HepG2 (cell line): ENCODE results near the gene DDIAS. TPM values are rescaled to one million over a fixed set of nuclear protein-coding genes. Genes with fewer than 3 reads are reported as not detected.

ENCODE experiments used
- ATAC-seq: fragments of 200-7000 bp; cut with Tn5 transposase; 3 replicates; pipeline ENCODE4 v1.9.1; 2020; ENCODE audit warnings: mild to moderate bottlenecking, moderate library complexity
- BruUV-seq: library from RNA; stranded (reverse); fragments of 400-500 nt; replicated peaks from 2 replicates; lab custom pipeline; 2021; lab: Mats Ljungman, UMichigan
- CTCF ChIA-PET: fragments of 300-600 bp; formaldehyde crosslinking; extraction: SDS; loops from one replicate; lab custom pipeline; 2021; ENCODE audit warnings: low total read pairs, inconsistent platforms, low intra/inter-chr PET ratio; lab: Yijun Ruan, JAX
- POLR2A ChIA-PET: fragments of 350-600 bp; sonication (Branson Sonifier 250); formaldehyde crosslinking; loops from one replicate; lab custom pipeline; 2020; ENCODE audit warnings: antibody characterized with exemption, inconsistent platforms; lab: Yijun Ruan, JAX
- DNase-seq: peaks from one replicate; pipeline ENCODE4 v3.0.0-alpha.2; 2015; ENCODE audit warnings: low spot score
- FAIRE-seq: peaks from 3 replicates; lab custom pipeline; 2011; peaks lifted over from hg19 to GRCh38; lab: Jason Lieb, UNC
- H2AFZ ChIP-seq: one replicate; pipeline ENCODE4 v1.6.1; 2011; ENCODE audit warnings: low read length, inconsistent platforms
- H3K27ac ChIP-seq: fragments of 300-600 bp; 3 replicates; pipeline ENCODE4 v1.8.0; 2011; ENCODE audit warnings: mixed run types, mild to moderate bottlenecking, mixed read lengths, low read length, inconsistent platforms; ENCODE audit not compliant: insufficient read depth; ENCODE audit errors: extremely low read length
- H3K27me3 ChIP-seq, 2 experiments: fragments of 200-600 bp in 1 of 2; 2 replicates in 1 of 2; 3 replicates in 1 of 2; pipeline versions ENCODE4 v1.6.0 to v1.8.0; 2011; ENCODE audit warnings: low read length in 2 of 2, mild to moderate bottlenecking in 2 of 2, moderate library complexity in 2 of 2, inconsistent platforms in 1 of 2; ENCODE audit not compliant: insufficient read depth in 2 of 2, control insufficient read depth in 1 of 2
- H3K36me3 ChIP-seq, 2 experiments: fragments of 200-600 bp in 1 of 2; replicated peaks in 1 of 2; 2 replicates in 1 of 2; 3 replicates in 1 of 2; pipeline versions ENCODE4 v1.5.1 to v1.8.0; 2011; ENCODE audit warnings: low read length in 2 of 2, inconsistent platforms in 1 of 2; ENCODE audit not compliant: insufficient read depth in 2 of 2, control insufficient read depth in 1 of 2
- H3K4me1 ChIP-seq: 2 replicates; pipeline ENCODE4 v1.5.1; 2012; ENCODE audit warnings: low read length, inconsistent platforms; ENCODE audit not compliant: insufficient read depth
- H3K4me2 ChIP-seq: 2 replicates; pipeline ENCODE4 v1.6.0; 2011; ENCODE audit warnings: low read depth, low read length, inconsistent platforms
- H3K4me3 ChIP-seq, 3 experiments: fragments of 200-600 bp in 1 of 3; sonication (generic), shearing (Covaris generic) in 1 of 3; replicated peaks in 1 of 3; 2 replicates each; pipeline ENCODE4 v1.5.1; 2011 to 2016; ENCODE audit warnings: low read length in 3 of 3, inconsistent platforms in 2 of 3, low read depth in 2 of 3, mild to moderate bottlenecking in 2 of 3, control low read depth in 1 of 3, mixed read lengths in 1 of 3; ENCODE audit not compliant: insufficient read depth in 1 of 3
- H3K79me2 ChIP-seq: one replicate; pipeline ENCODE4 v1.6.1; 2011; ENCODE audit warnings: low read length, inconsistent platforms; ENCODE audit not compliant: insufficient read depth
- H3K9ac ChIP-seq: 2 replicates; pipeline ENCODE4 v1.6.0; 2011; ENCODE audit warnings: mild to moderate bottlenecking, low read depth, low read length, inconsistent platforms; ENCODE audit not compliant: insufficient read depth
- H3K9me3 ChIP-seq: 2 replicates; pipeline ENCODE4 v1.5.1; 2012; ENCODE audit warnings: mild to moderate bottlenecking, low read length
- H4K20me1 ChIP-seq: 2 replicates; pipeline ENCODE4 v1.6.0; 2011; ENCODE audit warnings: inconsistent platforms, mild to moderate bottlenecking, low read length, moderate library complexity; ENCODE audit not compliant: insufficient read depth
- CBFB ChIP-seq: sonication (generic); formaldehyde crosslinking; IDR thresholded peaks from 2 replicates; pipeline ENCODE4 v1.4.0; 2020; ENCODE audit warnings: missing genetic modification reagents
- HDAC6 ChIP-seq: fragments of 200-600 bp; sonication (generic); IDR thresholded peaks from 2 replicates; pipeline ENCODE4 v1.7.0; 2017; ENCODE audit warnings: mild to moderate bottlenecking, antibody characterized with exemption, low read length, low read depth
- HNF4A ChIP-seq: sonication (generic); formaldehyde crosslinking; IDR thresholded peaks from 2 replicates; pipeline ENCODE4 v1.4.0; 2020; ENCODE audit warnings: missing genetic modification reagents
- KDM4B ChIP-seq: sonication (generic); formaldehyde crosslinking; IDR thresholded peaks from 2 replicates; pipeline ENCODE4 v1.4.0; 2020; ENCODE audit warnings: missing genetic modification reagents
- KDM6A ChIP-seq: IDR thresholded peaks from 2 replicates; pipeline ENCODE4 v1.6.1; 2016; ENCODE audit warnings: low read depth
- KLF9 ChIP-seq: IDR thresholded peaks from 2 replicates; pipeline ENCODE4 v1.6.1; 2016; ENCODE audit warnings: low read depth
- MIER3 ChIP-seq: IDR thresholded peaks from 2 replicates; pipeline ENCODE4 v1.6.1; 2016; ENCODE audit warnings: missing compliant biosample characterization, borderline replicate concordance
- NKX3-1 ChIP-seq: sonication (generic); formaldehyde crosslinking; IDR thresholded peaks from 2 replicates; pipeline ENCODE4 v1.5.0; 2020; ENCODE audit warnings: missing genetic modification reagents
- PAX8 ChIP-seq: sonication (generic); formaldehyde crosslinking; IDR thresholded peaks from 2 replicates; pipeline ENCODE4 v1.8.0; 2022; ENCODE audit warnings: mild to moderate bottlenecking, missing genetic modification reagents, borderline replicate concordance
- REL ChIP-seq: sonication (generic); formaldehyde crosslinking; conservative IDR thresholded peaks from 2 replicates; pipeline ENCODE4 v1.8.0; 2022; ENCODE audit warnings: mild to moderate bottlenecking, missing genetic modification reagents, moderate library complexity
- SALL1 ChIP-seq: sonication (generic); formaldehyde crosslinking; IDR thresholded peaks from 2 replicates; pipeline ENCODE4 v1.8.0; 2022; ENCODE audit warnings: mild to moderate bottlenecking, missing genetic modification reagents
- TBX2 ChIP-seq: sonication (generic); formaldehyde crosslinking; IDR thresholded peaks from 2 replicates; pipeline ENCODE4 v1.5.0; 2020; ENCODE audit warnings: missing genetic modification reagents, mild to moderate bottlenecking, borderline replicate concordance
- YEATS2 ChIP-seq: sonication (generic); formaldehyde crosslinking; IDR thresholded peaks from 2 replicates; pipeline ENCODE4 v1.4.0; 2020; ENCODE audit warnings: missing genetic modification reagents, borderline replicate concordance
- ZFP41 ChIP-seq: sonication (generic); formaldehyde crosslinking; IDR thresholded peaks from 2 replicates; pipeline ENCODE4 v1.4.0; 2020; ENCODE audit warnings: mild to moderate bottlenecking, missing genetic modification reagents, borderline replicate concordance
- ZNF180 ChIP-seq: sonication (generic); formaldehyde crosslinking; IDR thresholded peaks from 2 replicates; pipeline ENCODE4 v1.4.0; 2020; ENCODE audit warnings: low read depth, missing genetic modification reagents, borderline replicate concordance
- ZNF614 ChIP-seq: IDR thresholded peaks from 2 replicates; pipeline ENCODE4 v1.6.1; 2018; ENCODE audit warnings: missing biosample characterization, missing genetic modification reagents, inconsistent platforms, borderline replicate concordance
- ZNF790 ChIP-seq: sonication (generic); formaldehyde crosslinking; IDR thresholded peaks from 2 replicates; pipeline ENCODE4 v1.8.0; 2022; ENCODE audit warnings: missing genetic modification reagents, mild to moderate bottlenecking, borderline replicate concordance
- WGBS: methylation state at CpG from one replicate; pipeline ENCODE4 v1.1.6; 2017; ENCODE audit warnings: low lambda C conversion rate; 5-methylcytosine and 5-hydroxymethylcytosine counted together
- in situ Hi-C: cut with HindIII; loops from 2 replicates; pipeline ENCODE4 v1.10.0; 2017; ENCODE audit warnings: low pct_unique_long_range_greater_than_20kb; ENCODE audit not compliant: extremely low pct_ligation_motif_present
- intact Hi-C: fragments of 100-400 bp; cut with micrococcal nuclease; formaldehyde crosslinking; loops from one replicate; pipeline ENCODE4 v1.10.0; 2022; ENCODE audit not compliant: unreplicated experiment
- polyA plus RNA-seq, 8 experiments: library from polyadenylated mRNA; depleted of rRNA in 3 of 8; stranded (reverse) in 7 of 8; unstranded in 1 of 8; fragments of >200 nt; fragmentation: Illumina TruSeq in 4 of 8; extraction: Trizol in 4 of 8; gene quantifications; 2 replicates each; pipeline versions ENCODE4 v1.2.1 to v1.2.3, GENCODE V29; 2011 to 2016; ENCODE audit warnings: low read depth in 4 of 8, missing spikeins in 1 of 8, mixed read lengths in 1 of 8; ENCODE audit not compliant: insufficient read depth in 1 of 8
- total RNA-seq, 5 experiments: library from RNA; depleted of rRNA; stranded (reverse); fragments of >200 nt; fragmentation: Illumina TruSeq; extraction: Trizol; gene quantifications; 2 replicates each; pipeline ENCODE4 v1.2.3, GENCODE V29; 2016; ENCODE audit warnings: low read depth in 1 of 5
- TF ChIP-seq, protein P1 (sequence below): IDR thresholded peaks from 2 replicates; pipeline ENCODE4 v1.6.1; 2016; ENCODE audit warnings: low read depth, missing genetic modification reagents, missing compliant biosample characterization
- TF ChIP-seq, protein P2 (sequence below): sonication (generic); formaldehyde crosslinking; IDR thresholded peaks from 2 replicates; pipeline ENCODE4 v1.4.0; 2020; ENCODE audit warnings: mild to moderate bottlenecking, missing genetic modification reagents

DDIAS gene
- total and polyA plus RNA-seq, 2 of the 13 experiments (the other 11 are each of a cell fraction or from before 2014, with no cell fraction given): 3.5 to 13.0 TPM

GRCh38 chr11:82967381-82967780 is 65.8 kb downstream of the DDIAS start:
- no peaks in the 10 kb centered on the region for H3K36me3 ChIP-seq
- no peaks in the 10 kb centered on the region for H3K9me3 ChIP-seq
- no peak for DNase-seq
- no peaks in the 10 kb centered on the region; a peak in 1 of 5 replicates for H3K27me3 ChIP-seq
- in situ Hi-C loops: no loop called here
- 48% methylated on average over 4 of the region's 4 CpGs for WGBS
- no peak overlapping the region for H2AFZ ChIP-seq
- POLR2A ChIA-PET: interaction anchor here (0.7 kb wide), 1 partner anchor 95 kb away, joined by 3 read pairs; no protein-coding TSS in a partner anchor
- no peak for FAIRE-seq
- ATAC-seq: no peak
- no peak overlapping the region for H3K4me3 ChIP-seq
- no peak overlapping the region for H3K9ac ChIP-seq
- peaks cover 9% of the 10 kb centered on the region for H3K4me1 ChIP-seq
- no peaks in the 10 kb centered on the region for H4K20me1 ChIP-seq
- H3K27ac ChIP-seq: no peak overlapping the region
- TF ChIP-seq MIER3 (CRISPR knock-in tag): no peak
- TF ChIP-seq, protein P1, sequence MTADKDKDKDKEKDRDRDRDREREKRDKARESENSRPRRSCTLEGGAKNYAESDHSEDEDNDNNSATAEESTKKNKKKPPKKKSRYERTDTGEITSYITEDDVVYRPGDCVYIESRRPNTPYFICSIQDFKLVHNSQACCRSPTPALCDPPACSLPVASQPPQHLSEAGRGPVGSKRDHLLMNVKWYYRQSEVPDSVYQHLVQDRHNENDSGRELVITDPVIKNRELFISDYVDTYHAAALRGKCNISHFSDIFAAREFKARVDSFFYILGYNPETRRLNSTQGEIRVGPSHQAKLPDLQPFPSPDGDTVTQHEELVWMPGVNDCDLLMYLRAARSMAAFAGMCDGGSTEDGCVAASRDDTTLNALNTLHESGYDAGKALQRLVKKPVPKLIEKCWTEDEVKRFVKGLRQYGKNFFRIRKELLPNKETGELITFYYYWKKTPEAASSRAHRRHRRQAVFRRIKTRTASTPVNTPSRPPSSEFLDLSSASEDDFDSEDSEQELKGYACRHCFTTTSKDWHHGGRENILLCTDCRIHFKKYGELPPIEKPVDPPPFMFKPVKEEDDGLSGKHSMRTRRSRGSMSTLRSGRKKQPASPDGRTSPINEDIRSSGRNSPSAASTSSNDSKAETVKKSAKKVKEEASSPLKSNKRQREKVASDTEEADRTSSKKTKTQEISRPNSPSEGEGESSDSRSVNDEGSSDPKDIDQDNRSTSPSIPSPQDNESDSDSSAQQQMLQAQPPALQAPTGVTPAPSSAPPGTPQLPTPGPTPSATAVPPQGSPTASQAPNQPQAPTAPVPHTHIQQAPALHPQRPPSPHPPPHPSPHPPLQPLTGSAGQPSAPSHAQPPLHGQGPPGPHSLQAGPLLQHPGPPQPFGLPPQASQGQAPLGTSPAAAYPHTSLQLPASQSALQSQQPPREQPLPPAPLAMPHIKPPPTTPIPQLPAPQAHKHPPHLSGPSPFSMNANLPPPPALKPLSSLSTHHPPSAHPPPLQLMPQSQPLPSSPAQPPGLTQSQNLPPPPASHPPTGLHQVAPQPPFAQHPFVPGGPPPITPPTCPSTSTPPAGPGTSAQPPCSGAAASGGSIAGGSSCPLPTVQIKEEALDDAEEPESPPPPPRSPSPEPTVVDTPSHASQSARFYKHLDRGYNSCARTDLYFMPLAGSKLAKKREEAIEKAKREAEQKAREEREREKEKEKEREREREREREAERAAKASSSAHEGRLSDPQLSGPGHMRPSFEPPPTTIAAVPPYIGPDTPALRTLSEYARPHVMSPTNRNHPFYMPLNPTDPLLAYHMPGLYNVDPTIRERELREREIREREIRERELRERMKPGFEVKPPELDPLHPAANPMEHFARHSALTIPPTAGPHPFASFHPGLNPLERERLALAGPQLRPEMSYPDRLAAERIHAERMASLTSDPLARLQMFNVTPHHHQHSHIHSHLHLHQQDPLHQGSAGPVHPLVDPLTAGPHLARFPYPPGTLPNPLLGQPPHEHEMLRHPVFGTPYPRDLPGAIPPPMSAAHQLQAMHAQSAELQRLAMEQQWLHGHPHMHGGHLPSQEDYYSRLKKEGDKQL (CRISPR knock-in tag): no peak
- no peak for TF ChIP-seq SALL1
- no peak for TF ChIP-seq KLF9
- TF ChIP-seq HNF4A (CRISPR knock-in tag): no peak
- no peak for TF ChIP-seq HDAC6
- no peak for TF ChIP-seq PAX8 (CRISPR knock-in tag)
- TF ChIP-seq TBX2 (CRISPR knock-in tag): no peak
- no peak for TF ChIP-seq REL
- TF ChIP-seq ZFP41 (CRISPR knock-in tag): no peak
- TF ChIP-seq ZNF180: no peak
- no peak for TF ChIP-seq KDM4B
- TF ChIP-seq ZNF790 (CRISPR knock-in tag): no peak
- TF ChIP-seq ZNF614: no peak
- TF ChIP-seq, protein P2, sequence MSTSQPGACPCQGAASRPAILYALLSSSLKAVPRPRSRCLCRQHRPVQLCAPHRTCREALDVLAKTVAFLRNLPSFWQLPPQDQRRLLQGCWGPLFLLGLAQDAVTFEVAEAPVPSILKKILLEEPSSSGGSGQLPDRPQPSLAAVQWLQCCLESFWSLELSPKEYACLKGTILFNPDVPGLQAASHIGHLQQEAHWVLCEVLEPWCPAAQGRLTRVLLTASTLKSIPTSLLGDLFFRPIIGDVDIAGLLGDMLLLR (CRISPR knock-in tag): no peak
- TF ChIP-seq NKX3-1 (CRISPR knock-in tag): no peak
- TF ChIP-seq YEATS2 (CRISPR knock-in tag): no peak
- TF ChIP-seq CBFB (CRISPR knock-in tag): no peak
- no peak for TF ChIP-seq KDM6A (CRISPR knock-in tag)
- TF ChIP-seq, all 625 proteins: peak for 0
- Histone ChIP-seq H3K79me2 (no peaks in the 10 kb centered on the region), H3K4me2 (no peak overlapping the region)
- intact Hi-C loops: no loop called here
- no TSS peak for BruUV-seq
- CTCF ChIA-PET: no interaction called here
